ENCODE data around the gene CCDC146.
"Not testable (repeated sequence)": the region's sequence is repeated elsewhere in the genome, so short reads cannot be mapped to it uniquely, and the experiment has no call there.

DNA sequence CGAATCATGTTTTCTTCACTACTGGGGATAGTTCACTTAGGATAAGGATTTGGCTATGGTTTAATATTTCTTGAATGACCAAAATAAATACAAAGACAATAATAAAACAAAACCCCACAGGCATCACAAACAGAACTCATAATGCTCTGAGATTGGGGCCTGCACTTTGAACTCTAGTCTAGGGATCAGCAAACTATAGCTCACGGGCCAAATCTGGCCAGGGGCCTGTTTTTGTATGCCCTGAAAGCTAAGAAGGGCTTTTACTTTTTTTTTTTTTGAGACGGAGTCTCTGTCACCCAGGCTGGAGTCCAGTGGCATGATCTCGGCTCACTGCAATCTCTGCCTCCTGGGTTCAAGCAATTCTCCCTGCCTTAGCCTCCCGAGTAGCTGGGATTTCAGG is 45.4 kb upstream of the CCDC146 start:
- TF ChIP-seq, protein P1, sequence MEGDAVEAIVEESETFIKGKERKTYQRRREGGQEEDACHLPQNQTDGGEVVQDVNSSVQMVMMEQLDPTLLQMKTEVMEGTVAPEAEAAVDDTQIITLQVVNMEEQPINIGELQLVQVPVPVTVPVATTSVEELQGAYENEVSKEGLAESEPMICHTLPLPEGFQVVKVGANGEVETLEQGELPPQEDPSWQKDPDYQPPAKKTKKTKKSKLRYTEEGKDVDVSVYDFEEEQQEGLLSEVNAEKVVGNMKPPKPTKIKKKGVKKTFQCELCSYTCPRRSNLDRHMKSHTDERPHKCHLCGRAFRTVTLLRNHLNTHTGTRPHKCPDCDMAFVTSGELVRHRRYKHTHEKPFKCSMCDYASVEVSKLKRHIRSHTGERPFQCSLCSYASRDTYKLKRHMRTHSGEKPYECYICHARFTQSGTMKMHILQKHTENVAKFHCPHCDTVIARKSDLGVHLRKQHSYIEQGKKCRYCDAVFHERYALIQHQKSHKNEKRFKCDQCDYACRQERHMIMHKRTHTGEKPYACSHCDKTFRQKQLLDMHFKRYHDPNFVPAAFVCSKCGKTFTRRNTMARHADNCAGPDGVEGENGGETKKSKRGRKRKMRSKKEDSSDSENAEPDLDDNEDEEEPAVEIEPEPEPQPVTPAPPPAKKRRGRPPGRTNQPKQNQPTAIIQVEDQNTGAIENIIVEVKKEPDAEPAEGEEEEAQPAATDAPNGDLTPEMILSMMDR (IDR thresholded peaks at IDR 0.05): not testable (repeated sequence)
- not testable (repeated sequence) for TF ChIP-seq EP300, POLR2AphosphoS5, POLR2A (IDR thresholded peaks at IDR 0.05)

All from upper lobe of left lung (tissue), 4 donors.